Measurements from ENCODE around the gene DEFB112. TPM values are rescaled to one million over a fixed set of nuclear protein-coding genes. Genes with fewer than 3 reads are reported as not detected.

DEFB112 gene, protein sequence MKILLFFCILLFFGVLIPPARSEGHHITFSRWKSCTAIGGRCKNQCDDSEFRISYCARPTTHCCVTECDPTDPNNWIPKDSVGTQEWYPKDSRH
- not detected in 2 replicates for total RNA-seq (2013; cell fraction: nucleolus; rRNA removed)
- total RNA-seq (2014; rRNA removed) = not detected in 2 replicates
- not detected in 2 replicates for total RNA-seq (2014; rRNA removed; fragmentation: Illumina TruSeq; extraction: Trizol)
- not detected in 2 replicates for total RNA-seq (2021)
- polyA plus RNA-seq (2011; ENCODE audit: low read depth) = not detected
- not detected in 2 replicates for polyA plus RNA-seq (2011; rRNA removed)
- polyA plus RNA-seq (2011; cell fraction: cytosol; rRNA removed) = not detected in 2 replicates
- not detected in 2 replicates for polyA plus RNA-seq (2011; cell fraction: nucleus; rRNA removed)
- polyA plus RNA-seq (2012) = not detected in 2 replicates
- polyA plus RNA-seq (2014; fragmentation: Illumina TruSeq; extraction: Trizol) = not detected in 2 replicates
- not detected for polyA plus RNA-seq (2014; fragmentation: Nextera tagmentation; extraction: Ambion mirVana)
- polyA plus RNA-seq (2014; rRNA removed) = not detected in 2 replicates
- polyA plus RNA-seq (2016; fragmentation: Nextera tagmentation; extraction: Ambion mirVana) = not detected
- polyA minus RNA-seq (2011; rRNA and poly(A)+ RNA removed) = not detected in 2 replicates
- not detected in 2 replicates for polyA minus RNA-seq (2011; cell fraction: cytosol; rRNA and poly(A)+ RNA removed)
- polyA minus RNA-seq (2011; cell fraction: nucleus; rRNA and poly(A)+ RNA removed) = not detected in 2 replicates
- Bru-seq, nascent RNA = not detected
- BruChase-seq, experiment 1, labeled RNA remaining after a 6-hour chase = not detected
- BruChase-seq, experiment 2, labeled RNA remaining after a 2-hour chase = not detected
- long read RNA-seq, experiment 1 = 0 reads
- long read RNA-seq, experiment 2 = 0 reads

DNA sequence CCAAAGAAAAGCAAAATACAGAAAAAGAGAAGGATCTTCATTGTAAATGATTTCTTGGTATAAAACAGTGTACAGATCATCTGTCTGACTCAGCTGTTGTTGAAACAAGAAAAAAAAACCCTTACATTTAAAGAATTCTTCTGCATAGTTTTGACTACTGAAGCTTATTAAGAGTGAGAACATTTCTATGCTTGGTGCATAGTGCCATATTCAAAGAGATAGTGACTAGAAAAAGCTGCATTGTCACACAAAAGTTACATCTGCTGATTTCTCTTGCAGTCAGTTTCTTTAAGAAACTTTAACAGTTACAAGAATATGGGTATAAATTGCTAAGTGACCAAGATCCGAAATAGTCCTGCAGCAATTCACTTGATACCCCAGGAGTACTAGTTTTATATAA lies at the start of gene DEFB112:
TSS of gene DEFB112 (minus strand) at position 101 of the 400 bp plus-strand sequence. CDS start at position 41, 60 bp downstream.
- in situ Hi-C loops (cut with MboI) = no loop called here
- FAIRE-seq = no peak

More for the DNA sequence above, at the start of gene DEFB112:
- intact Hi-C loops (cut with micrococcal nuclease; ENCODE audit: unreplicated experiment) = no loop called here
- ChIA-PET CTCF (no interaction called here), RAD21 (ENCODE audit: unreplicated experiment) (no interaction called here), POLR2A (no interaction called here), SMC1A (ENCODE audit: uncharacterized antibody, unreplicated experiment) (no interaction called here)
- no peaks in the 10 kb centered on the region for H3K36me3 ChIP-seq (ENCODE audit: control insufficient read depth in 2 of 2, insufficient read depth in 2 of 2, low read length in 1 of 2)
- H3K4me2 ChIP-seq (ENCODE audit: control insufficient read depth, insufficient read depth) = no peak within 1 kb of the TSS
- TF ChIP-seq FOXM1 (IDR thresholded peaks at IDR 0.05; ENCODE audit: low read depth, low read length) = no peak
- TF ChIP-seq, protein P1, sequence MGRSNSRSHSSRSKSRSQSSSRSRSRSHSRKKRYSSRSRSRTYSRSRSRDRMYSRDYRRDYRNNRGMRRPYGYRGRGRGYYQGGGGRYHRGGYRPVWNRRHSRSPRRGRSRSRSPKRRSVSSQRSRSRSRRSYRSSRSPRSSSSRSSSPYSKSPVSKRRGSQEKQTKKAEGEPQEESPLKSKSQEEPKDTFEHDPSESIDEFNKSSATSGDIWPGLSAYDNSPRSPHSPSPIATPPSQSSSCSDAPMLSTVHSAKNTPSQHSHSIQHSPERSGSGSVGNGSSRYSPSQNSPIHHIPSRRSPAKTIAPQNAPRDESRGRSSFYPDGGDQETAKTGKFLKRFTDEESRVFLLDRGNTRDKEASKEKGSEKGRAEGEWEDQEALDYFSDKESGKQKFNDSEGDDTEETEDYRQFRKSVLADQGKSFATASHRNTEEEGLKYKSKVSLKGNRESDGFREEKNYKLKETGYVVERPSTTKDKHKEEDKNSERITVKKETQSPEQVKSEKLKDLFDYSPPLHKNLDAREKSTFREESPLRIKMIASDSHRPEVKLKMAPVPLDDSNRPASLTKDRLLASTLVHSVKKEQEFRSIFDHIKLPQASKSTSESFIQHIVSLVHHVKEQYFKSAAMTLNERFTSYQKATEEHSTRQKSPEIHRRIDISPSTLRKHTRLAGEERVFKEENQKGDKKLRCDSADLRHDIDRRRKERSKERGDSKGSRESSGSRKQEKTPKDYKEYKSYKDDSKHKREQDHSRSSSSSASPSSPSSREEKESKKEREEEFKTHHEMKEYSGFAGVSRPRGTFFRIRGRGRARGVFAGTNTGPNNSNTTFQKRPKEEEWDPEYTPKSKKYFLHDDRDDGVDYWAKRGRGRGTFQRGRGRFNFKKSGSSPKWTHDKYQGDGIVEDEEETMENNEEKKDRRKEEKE (IDR thresholded peaks at IDR 0.05) = no peak
- TF ChIP-seq YBX1 (IDR thresholded peaks at IDR 0.05) = no peak
- no peak for TF ChIP-seq BRCA1 (IDR thresholded peaks at IDR 0.05; ENCODE audit: low read depth, low read length)
- no peak for TF ChIP-seq SIN3A (IDR thresholded peaks at IDR 0.05; ENCODE audit: low read depth, low read length)
- no peak for TF ChIP-seq TBL1XR1 (IDR thresholded peaks at IDR 0.05; ENCODE audit: low read depth, low read length)
- TF ChIP-seq, protein P2, sequence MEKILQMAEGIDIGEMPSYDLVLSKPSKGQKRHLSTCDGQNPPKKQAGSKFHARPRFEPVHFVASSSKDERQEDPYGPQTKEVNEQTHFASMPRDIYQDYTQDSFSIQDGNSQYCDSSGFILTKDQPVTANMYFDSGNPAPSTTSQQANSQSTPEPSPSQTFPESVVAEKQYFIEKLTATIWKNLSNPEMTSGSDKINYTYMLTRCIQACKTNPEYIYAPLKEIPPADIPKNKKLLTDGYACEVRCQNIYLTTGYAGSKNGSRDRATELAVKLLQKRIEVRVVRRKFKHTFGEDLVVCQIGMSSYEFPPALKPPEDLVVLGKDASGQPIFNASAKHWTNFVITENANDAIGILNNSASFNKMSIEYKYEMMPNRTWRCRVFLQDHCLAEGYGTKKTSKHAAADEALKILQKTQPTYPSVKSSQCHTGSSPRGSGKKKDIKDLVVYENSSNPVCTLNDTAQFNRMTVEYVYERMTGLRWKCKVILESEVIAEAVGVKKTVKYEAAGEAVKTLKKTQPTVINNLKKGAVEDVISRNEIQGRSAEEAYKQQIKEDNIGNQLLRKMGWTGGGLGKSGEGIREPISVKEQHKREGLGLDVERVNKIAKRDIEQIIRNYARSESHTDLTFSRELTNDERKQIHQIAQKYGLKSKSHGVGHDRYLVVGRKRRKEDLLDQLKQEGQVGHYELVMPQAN (conservative IDR thresholded peaks at IDR 0.05) = no peak
- TF ChIP-seq KLF5 (IDR thresholded peaks at IDR 0.05; ENCODE audit: partially characterized antibody) = no peak
- TF ChIP-seq, protein P3, sequence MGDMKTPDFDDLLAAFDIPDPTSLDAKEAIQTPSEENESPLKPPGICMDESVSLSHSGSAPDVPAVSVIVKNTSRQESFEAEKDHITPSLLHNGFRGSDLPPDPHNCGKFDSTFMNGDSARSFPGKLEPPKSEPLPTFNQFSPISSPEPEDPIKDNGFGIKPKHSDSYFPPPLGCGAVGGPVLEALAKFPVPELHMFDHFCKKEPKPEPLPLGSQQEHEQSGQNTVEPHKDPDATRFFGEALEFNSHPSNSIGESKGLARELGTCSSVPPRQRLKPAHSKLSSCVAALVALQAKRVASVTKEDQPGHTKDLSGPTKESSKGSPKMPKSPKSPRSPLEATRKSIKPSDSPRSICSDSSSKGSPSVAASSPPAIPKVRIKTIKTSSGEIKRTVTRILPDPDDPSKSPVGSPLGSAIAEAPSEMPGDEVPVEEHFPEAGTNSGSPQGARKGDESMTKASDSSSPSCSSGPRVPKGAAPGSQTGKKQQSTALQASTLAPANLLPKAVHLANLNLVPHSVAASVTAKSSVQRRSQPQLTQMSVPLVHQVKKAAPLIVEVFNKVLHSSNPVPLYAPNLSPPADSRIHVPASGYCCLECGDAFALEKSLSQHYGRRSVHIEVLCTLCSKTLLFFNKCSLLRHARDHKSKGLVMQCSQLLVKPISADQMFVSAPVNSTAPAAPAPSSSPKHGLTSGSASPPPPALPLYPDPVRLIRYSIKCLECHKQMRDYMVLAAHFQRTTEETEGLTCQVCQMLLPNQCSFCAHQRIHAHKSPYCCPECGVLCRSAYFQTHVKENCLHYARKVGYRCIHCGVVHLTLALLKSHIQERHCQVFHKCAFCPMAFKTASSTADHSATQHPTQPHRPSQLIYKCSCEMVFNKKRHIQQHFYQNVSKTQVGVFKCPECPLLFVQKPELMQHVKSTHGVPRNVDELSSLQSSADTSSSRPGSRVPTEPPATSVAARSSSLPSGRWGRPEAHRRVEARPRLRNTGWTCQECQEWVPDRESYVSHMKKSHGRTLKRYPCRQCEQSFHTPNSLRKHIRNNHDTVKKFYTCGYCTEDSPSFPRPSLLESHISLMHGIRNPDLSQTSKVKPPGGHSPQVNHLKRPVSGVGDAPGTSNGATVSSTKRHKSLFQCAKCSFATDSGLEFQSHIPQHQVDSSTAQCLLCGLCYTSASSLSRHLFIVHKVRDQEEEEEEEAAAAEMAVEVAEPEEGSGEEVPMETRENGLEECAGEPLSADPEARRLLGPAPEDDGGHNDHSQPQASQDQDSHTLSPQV (IDR thresholded peaks at IDR 0.05) = no peak
- TF ChIP-seq CBX5 (IDR thresholded peaks at IDR 0.05; ENCODE audit: low read depth) = no peak
- no peak for TF ChIP-seq TCF7 (IDR thresholded peaks at IDR 0.05; ENCODE audit: borderline replicate concordance)
- no peak for TF ChIP-seq EZH2 (IDR thresholded peaks at IDR 0.05; ENCODE audit: borderline replicate concordance, control insufficient read depth, low read depth, low read length)
- no peak within 1 kb of the TSS for H3K9ac ChIP-seq (ENCODE audit: control insufficient read depth, insufficient read depth, low read length)
- no peak within 1 kb of the TSS for H2AFZ ChIP-seq (ENCODE audit: control insufficient read depth, low read depth, low read length)
- DNase-seq (ENCODE audit: low read depth, low spot score) (no peak), ATAC-seq (no peak)
- H4K20me1 ChIP-seq (ENCODE audit: control insufficient read depth, insufficient read depth) = no peaks in the 10 kb centered on the region
- 0% methylated on average over 1 of the region's 1 CpG for WGBS (ENCODE audit: insufficient coverage, insufficient replicate concordance, low lambda C conversion rate, missing lambda C conversion rate)
- no peak within 1 kb of the TSS for H3K4me3 ChIP-seq
- BruUV-seq (replicated peaks) = no TSS peak
- H3K79me2 ChIP-seq (ENCODE audit: control insufficient read depth, insufficient read depth, low read length) = no peaks in the 10 kb centered on the region
- no peak within 1 kb of the TSS for H3K27ac ChIP-seq (ENCODE audit: control insufficient read depth, insufficient read depth)
- no peaks in the 10 kb centered on the region for H3K9me3 ChIP-seq (replicated peaks; ENCODE audit: control insufficient read depth, insufficient read depth, low read length)
- H3K27me3 ChIP-seq (replicated peaks in 1 of 2; ENCODE audit: control insufficient read depth in 2 of 2, insufficient read depth in 2 of 2, low read length in 1 of 2) = no peaks in the 10 kb centered on the region
- H3K4me1 ChIP-seq (ENCODE audit: control insufficient read depth, insufficient read depth, low read length) = no peaks in the 10 kb centered on the region
